ENCODE data around the gene ABR.

The ABR gene

DNA sequence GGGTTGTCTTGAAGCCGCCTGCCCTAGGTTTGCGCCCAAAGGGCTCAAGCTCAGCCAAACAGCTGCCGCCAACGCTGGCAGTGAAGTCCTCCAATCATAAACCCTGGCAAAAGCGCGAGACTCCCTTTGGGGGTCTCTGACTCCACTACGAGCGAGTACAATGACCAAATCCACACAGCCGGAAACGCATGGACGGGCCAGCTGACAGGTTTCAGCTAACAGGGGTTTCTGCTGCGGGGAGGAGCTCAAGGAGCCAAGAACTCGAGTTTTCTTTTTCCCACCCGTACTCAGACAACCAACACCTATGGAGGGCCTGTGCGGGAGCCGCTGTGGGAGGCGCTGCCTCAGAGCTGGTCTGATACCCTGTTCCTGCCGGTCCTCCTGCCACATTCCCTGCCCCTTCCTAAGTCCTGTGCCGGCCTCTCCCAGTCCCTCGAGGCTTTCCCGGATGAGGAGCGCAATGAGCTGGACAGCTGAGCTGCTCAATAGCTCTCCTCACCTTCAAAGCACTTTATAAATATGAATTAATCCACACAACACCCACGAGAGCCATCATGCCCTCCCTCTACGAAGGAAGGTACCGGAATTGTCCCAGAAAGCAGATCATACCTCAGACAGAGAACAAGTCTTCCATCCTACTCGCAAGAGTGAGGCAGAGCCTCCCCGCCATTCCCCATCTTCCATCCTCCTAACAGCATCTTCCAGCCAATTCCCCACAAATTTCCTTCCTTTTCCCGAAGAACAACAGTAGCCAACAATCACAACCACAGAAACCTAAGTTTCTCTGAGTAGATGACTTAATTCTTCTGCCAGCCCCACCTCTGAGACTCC is 6.1 kb downstream of the ABR start:
- H3K27me3 ChIP-seq (ENCODE audit: low read depth), result no peaks in the 10 kb centered on the region
- H3K9me3 ChIP-seq, result no peaks in the 10 kb centered on the region
- H3K4me3 ChIP-seq, result no peak overlapping the region
- H3K36me3 ChIP-seq (replicated peaks), result no peaks in the 10 kb centered on the region
- in situ Hi-C loops (cut with MboI; ENCODE audit: low sequenced_read_pairs), result no loop called here
- no peak for DNase-seq (ENCODE audit: low spot score in 2 of 2)
- H3K4me1 ChIP-seq, result peaks cover 7% of the 10 kb centered on the region; the same call in 1 of the 2 replicates

DNA sequence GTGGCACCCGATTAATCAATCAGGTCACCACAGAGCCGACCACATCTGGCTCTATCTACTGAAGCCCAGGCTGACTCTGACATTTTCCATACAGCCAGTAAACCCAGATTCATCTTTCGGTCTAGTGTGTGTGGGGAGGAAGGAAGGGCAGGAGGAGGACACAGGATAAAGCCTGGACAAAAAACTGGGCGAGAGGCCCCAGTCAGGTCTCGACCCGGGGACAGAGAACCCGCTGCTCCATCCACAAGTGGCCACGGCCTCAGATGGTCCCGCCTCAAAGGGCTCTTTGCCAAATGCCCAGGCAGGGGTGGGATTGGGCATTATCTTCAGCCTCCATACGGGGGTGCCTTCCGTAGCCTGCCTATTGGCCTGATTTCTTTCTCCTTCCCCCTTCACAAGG is 7.8 kb downstream of the ABR start:
- H3K27me3 ChIP-seq (ENCODE audit: low read depth), result no peaks in the 10 kb centered on the region
- in situ Hi-C loops (cut with MboI; ENCODE audit: low sequenced_read_pairs), result no loop called here

DNA sequence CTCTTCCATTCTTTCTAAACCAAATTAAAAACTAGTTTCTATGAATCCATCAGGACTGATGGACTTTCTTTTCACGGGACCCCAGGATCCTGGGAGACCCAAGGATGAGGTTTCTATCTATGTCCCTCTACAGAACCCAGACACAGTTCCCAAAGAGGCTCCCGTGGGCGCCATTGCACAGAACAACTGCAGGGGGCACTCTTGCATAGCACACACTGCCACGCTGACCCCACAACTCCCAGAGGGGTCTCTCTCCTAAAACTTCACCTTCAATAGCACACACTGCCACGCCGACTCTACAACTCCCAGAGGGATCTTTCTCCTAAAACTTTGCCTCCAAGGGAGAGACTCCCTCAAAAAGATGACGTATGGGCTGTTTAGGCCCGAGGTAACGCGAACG is 9.0 kb downstream of the ABR start:
- in situ Hi-C loops (cut with MboI; ENCODE audit: low sequenced_read_pairs), result no loop called here
- no peaks in the 10 kb centered on the region for H3K27me3 ChIP-seq (ENCODE audit: low read depth)
- H3K36me3 ChIP-seq (replicated peaks), result no peaks in the 10 kb centered on the region

More for the DNA sequence above, 7.8 kb downstream of the ABR start:
- no peak for DNase-seq (ENCODE audit: low spot score in 2 of 2)
- H3K9me3 ChIP-seq, result no peaks in the 10 kb centered on the region
- H3K4me1 ChIP-seq, result no peaks in the 10 kb centered on the region
- H3K4me3 ChIP-seq, result no peak overlapping the region
- no peaks in the 10 kb centered on the region for H3K36me3 ChIP-seq (replicated peaks)

DNA sequence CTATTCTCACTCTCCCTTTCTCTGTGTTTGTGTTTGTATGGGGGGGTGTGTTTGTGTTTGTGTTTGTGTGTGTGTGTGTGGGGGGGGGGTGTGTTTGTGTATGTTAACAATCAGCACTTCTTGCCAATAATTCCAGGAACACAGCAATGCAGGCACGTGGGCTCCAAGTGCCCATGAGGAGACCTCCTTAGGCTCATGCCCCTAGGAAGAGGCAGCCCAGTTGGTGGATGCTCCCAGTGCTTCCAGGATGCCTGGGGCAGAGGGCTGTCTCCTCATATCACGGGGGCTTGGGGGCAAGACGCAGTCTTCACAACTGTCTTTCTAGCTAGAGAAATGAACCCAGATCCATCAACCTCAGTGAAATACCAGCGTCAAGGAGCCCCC is 9.9 kb downstream of the ABR start:
- H3K9me3 ChIP-seq, result no peaks in the 10 kb centered on the region
- H3K4me1 ChIP-seq, result no peaks in the 10 kb centered on the region
- no peaks in the 10 kb centered on the region for H3K36me3 ChIP-seq (replicated peaks)
- no peak for DNase-seq (ENCODE audit: low spot score in 2 of 2)
- no peak overlapping the region for H3K4me3 ChIP-seq
- in situ Hi-C loops (cut with MboI; ENCODE audit: low sequenced_read_pairs), result no loop called here
- no peaks in the 10 kb centered on the region for H3K27me3 ChIP-seq (ENCODE audit: low read depth)

More for the DNA sequence above, 9.0 kb downstream of the ABR start:
- Histone ChIP-seq H3K4me3 (no peak overlapping the region), H3K4me1 (no peaks in the 10 kb centered on the region), H3K9me3 (no peaks in the 10 kb centered on the region)
- no peak for DNase-seq (ENCODE audit: low spot score in 2 of 2)

DNA sequence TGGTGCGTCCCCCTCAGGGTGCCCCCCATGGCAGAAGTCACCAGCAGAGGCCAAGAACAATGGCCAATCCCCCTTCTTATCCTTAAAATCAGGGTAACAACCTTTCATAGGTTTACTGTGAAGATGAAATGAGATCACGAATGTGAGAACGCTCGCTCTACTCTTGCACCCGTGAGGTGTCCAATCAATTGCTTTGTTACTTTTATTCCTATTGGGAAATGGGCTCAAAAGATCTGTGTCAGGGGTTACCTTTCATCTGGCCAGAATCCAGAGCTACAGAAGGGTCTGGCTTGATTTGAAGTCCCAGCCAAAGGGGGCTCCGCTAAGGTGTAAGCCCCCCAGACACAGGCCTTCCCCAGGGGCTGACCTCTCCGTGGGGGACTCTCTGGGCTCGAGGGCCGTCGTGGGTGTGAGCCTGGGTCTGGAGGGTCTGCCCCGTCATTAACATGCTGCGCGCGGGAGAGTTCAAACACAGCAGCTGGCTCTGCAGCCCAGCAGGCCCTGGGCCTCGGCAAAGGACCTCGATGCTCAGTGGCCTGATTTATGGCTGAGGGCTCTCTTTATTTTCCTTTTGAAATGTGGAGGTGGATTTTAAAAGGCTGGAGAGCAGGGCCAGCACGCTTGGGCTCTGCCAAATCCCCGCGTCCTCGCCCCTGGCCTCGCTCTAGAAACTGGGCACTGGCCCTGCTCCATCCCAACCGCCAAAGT is 10.4 kb downstream of the ABR start:
- no peaks in the 10 kb centered on the region for H3K4me1 ChIP-seq
- no peak overlapping the region for H3K4me3 ChIP-seq
- no peaks in the 10 kb centered on the region for H3K27me3 ChIP-seq (ENCODE audit: low read depth)
- no peaks in the 10 kb centered on the region for H3K36me3 ChIP-seq (replicated peaks)
- DNase-seq (ENCODE audit: low spot score in 2 of 2), result no peak
- no peaks in the 10 kb centered on the region for H3K9me3 ChIP-seq
- in situ Hi-C loops (cut with MboI; ENCODE audit: low sequenced_read_pairs), result no loop called here

DNA sequence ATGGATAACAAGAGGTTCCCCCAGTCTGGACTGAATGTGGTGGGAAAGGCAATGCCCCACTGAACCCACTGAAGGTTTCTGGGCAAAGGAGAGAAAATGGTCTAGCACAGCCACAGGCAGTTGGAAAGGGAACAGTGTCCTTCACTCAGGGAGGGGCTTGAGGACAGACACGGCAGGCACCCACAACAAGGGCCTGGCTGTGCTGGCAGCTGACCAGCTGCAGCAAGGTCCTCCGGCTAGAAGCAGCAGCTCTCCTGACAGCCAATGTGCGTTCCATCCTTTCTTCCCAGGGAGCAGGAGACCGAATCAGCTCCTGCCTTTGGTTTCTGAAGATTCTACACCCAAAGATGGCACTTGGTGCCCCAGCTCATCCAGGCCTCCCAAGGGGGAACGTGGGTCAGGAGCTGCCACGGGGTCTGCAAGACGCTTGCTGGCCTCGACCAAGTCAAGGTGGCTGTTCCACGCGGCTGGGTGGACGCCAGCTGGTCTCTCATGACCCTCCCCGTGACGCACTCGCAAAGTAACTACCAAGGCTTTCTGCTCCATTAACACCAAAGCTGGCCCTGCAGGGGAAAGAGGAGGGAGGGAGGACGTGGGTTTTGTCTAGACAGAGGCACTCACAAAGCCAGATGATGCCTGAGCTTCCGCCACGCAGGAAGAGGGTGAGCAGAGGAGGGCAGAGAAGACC is 11.1 kb downstream of the ABR start:
- Histone ChIP-seq H3K27me3 (ENCODE audit: low read depth) (no peaks in the 10 kb centered on the region), H3K36me3 (replicated peaks) (no peaks in the 10 kb centered on the region), H3K9me3 (no peaks in the 10 kb centered on the region), H3K4me1 (no peaks in the 10 kb centered on the region), H3K4me3 (no peak overlapping the region)
- no peak for DNase-seq (ENCODE audit: low spot score in 2 of 2)
- in situ Hi-C loops (cut with MboI; ENCODE audit: low sequenced_read_pairs), result no loop called here

DNA sequence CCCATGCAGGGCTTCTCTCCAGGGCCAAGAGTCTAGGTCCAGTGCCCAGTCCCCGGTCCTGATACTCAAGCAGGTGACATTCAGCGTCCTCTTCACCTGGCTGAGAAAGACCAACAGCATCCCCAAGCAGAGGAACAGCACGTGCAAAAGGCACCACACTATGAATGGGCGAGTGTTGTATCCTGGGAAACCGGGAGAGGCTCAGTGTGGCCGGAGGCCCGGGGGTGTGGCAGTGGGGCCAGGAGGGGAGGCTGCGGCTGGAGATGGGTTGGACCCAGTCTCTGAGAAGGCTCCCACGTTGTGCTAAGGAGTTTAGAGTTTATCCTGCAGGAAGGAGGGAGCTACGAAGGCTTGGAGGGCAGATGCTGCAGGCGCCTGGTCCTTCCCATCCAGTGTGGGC is 13.5 kb downstream of the ABR start:
- in situ Hi-C loops (cut with MboI; ENCODE audit: low sequenced_read_pairs), result no loop called here
- H3K4me3 ChIP-seq, result no peak overlapping the region
- H3K4me1 ChIP-seq, result no peaks in the 10 kb centered on the region
- no peaks in the 10 kb centered on the region for H3K9me3 ChIP-seq
- H3K36me3 ChIP-seq (replicated peaks), result no peaks in the 10 kb centered on the region
- H3K27me3 ChIP-seq (ENCODE audit: low read depth), result no peaks in the 10 kb centered on the region
- no peak for DNase-seq (ENCODE audit: low spot score in 2 of 2)

DNA sequence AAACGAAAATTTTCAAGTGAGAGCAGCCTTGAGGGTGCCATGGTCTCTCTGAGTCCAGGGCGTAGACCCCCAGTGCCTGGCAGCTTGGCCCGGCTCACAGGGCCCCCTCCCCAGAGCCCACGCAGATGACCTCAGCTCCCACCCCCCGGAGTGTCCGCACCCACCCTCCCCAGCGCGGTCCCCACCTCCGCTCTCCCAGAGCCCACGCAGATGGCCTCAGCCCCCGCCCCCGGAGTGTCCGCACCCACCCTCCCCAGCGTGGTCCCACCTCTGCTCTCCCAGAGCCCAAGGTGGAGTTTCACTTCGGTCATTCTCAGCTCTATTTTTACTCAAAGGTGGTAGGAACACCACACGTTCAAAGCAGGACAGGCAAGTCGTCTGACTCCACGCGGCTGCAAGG is 13.9 kb downstream of the ABR start:
- no peak overlapping the region for H3K4me3 ChIP-seq
- in situ Hi-C loops (cut with MboI; ENCODE audit: low sequenced_read_pairs), result no loop called here
- H3K4me1 ChIP-seq, result no peaks in the 10 kb centered on the region
- H3K27me3 ChIP-seq (ENCODE audit: low read depth), result no peaks in the 10 kb centered on the region
- no peaks in the 10 kb centered on the region for H3K36me3 ChIP-seq (replicated peaks)
- DNase-seq (ENCODE audit: low spot score in 2 of 2), result no peak
- H3K9me3 ChIP-seq, result no peaks in the 10 kb centered on the region

DNA sequence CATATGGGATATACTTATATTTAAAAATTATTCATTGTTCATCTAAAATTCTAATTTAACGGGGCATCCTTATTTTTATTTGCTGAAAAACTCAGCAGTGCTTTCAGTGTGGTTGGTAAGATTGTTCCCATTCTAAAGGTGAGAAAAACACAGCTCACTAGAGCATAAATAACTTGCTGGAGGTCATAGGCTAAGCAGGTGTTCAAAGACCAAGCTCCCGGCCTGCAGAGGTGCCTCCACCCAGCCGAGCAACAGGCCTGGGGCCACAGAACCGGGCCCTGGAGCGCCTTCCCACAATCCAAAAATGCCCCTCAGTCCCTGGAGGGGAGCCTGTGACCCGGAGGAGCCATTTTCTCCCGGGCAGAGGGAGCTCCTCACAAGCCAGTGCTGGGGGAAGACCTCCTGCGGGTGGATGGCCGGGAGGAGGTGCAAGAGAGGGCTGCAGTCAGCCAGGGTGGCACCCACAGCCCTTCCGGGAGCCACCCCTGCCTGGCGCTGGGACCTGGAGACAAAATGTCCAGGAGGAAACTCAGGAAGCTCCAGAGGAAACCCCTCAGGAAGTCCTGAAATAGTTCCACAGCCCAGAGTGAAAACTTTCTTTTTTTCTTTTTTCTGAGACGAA is 14.7 kb downstream of the ABR start:
- Histone ChIP-seq H3K4me1 (no peaks in the 10 kb centered on the region), H3K27me3 (ENCODE audit: low read depth) (no peaks in the 10 kb centered on the region)
- in situ Hi-C loops (cut with MboI; ENCODE audit: low sequenced_read_pairs), result no loop called here

DNA sequence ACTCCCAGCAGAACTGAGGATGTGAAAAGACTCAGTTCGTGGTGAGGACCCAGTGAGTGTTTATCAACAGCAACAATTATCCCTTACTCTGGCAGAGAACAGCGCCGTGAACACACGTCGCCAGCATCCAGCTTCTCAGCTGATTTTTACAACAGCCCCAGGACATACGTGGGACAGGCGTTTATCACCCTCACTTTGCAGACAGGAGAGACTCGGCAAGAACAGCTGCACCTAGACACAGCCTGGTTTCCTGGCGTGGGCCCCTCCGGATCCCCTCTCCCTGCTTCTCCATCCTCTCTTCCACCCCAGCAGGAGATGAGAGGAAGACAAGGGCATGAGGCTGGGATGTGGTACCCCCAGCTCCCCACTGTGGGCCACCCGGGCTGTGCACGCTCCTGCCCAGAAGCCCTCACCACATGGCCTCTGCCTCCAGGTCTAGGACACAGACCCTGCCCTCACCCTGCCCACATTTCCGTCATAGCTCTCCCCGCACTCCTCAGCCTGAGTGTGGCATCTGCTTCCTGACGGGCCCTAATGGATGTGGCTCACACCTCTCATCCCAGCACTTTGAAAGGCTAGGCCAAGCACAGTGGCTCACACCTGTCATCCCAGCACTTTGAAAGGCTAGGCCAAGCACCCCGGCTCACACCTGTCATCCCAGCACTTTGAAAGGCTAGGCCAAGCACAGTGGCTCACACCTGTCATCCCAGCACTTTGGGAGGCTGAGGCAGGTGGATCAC is 17.5 kb downstream of the ABR start:
- no peak overlapping the region for H3K4me3 ChIP-seq
- no peaks in the 10 kb centered on the region for H3K9me3 ChIP-seq
- in situ Hi-C loops (cut with MboI; ENCODE audit: low sequenced_read_pairs), result no loop called here
- 0 out of 2 replicates have a peak, but pooled peaks cover 3% of the 10 kb centered on the region for H3K4me1 ChIP-seq
- H3K27me3 ChIP-seq (ENCODE audit: low read depth), result no peaks in the 10 kb centered on the region
- DNase-seq (ENCODE audit: low spot score in 2 of 2), result no peak
- H3K36me3 ChIP-seq (replicated peaks), result no peaks in the 10 kb centered on the region

More for the DNA sequence above, 14.7 kb downstream of the ABR start:
- Histone ChIP-seq H3K4me3 (no peak overlapping the region), H3K9me3 (no peaks in the 10 kb centered on the region), H3K36me3 (replicated peaks) (no peaks in the 10 kb centered on the region)
- no peak for DNase-seq (ENCODE audit: low spot score in 2 of 2)

DNA sequence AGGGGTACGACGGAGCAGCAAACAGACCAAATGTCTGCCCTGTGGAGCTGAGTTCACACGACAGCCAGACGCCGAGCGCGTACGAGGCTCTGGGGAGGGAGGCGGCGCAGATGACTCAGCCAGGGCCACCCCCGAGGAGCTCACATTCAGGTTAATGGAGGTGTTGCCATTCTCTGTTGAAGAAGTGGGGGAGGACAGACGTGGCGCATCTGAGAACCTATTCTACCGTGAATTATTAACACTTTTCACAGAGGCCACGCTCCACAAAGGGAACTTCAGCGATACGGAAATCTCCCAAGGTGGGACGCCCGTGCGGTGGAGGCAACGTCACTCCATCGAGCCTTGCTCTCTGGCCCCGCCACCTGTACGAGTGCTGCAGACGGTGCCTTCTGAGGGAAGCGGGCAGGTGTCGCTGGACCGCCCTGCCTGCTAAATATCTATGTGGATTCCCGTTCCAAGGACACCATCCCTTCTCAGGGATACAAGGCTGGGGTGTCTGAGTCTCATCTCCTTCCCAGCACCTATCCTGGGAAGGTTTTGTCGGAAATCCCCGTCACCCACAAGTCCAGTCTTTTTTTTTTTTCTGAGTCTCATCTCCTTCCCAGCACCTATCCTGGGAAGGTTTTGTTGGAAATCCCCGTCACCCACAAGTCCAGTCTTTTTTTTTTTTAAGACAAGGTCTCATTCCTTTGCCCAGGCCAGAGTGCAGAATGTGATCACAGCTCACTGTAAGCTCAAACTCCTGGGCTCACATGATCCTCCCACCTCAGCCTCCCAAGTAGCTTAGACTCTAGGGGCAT is 19.0 kb downstream of the ABR start:
- DNase-seq (ENCODE audit: low spot score in 2 of 2), result no peak
- Histone ChIP-seq H3K4me1 (0 out of 2 replicates have a peak, but pooled peaks cover 3% of the 10 kb centered on the region), H3K27me3 (ENCODE audit: low read depth) (no peaks in the 10 kb centered on the region), H3K36me3 (replicated peaks) (no peaks in the 10 kb centered on the region), H3K4me3 (no peak overlapping the region), H3K9me3 (no peaks in the 10 kb centered on the region)
- in situ Hi-C loops (cut with MboI; ENCODE audit: low sequenced_read_pairs), result no loop called here

DNA sequence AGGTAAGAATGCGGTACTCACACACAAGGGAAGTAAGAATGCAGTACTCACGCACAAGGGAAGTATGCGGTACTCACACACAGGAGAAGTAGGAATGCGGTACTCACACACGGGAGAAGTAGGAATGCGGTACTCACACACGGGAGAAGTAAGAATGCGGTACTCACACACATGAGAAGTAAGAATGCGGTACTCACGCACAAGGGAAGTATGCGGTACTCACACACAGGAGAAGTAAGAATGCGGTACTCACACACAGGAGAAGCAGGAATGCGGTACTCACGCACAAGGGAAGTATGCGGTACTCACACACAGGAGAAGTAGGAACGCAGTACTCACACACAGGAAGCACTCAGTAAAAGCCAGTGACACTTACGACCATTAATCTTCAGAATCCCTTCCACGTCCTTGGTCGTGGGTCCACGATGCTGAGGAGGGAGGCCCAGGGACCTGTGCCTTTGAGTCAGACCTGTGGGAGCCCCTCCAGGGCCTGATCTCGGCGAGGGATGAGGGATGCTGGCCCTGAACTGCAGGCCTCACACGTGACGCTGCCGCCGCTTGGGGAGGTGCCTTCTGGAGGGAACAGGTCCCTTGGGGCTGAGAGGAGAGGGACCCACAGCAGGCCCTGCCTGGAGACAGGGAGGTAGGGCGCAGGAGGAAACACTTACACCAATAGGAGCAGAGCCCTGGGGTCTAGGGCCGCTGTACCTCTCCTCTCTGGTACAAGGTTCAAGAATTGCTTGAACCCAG is 20.2 kb downstream of the ABR start:
- H3K9me3 ChIP-seq, result no peaks in the 10 kb centered on the region
- H3K36me3 ChIP-seq (replicated peaks), result no peaks in the 10 kb centered on the region
- in situ Hi-C loops (cut with MboI; ENCODE audit: low sequenced_read_pairs), result no loop called here
- DNase-seq (ENCODE audit: low spot score in 2 of 2), result no peak
- H3K4me3 ChIP-seq, result no peak overlapping the region
- no peaks in the 10 kb centered on the region for H3K27me3 ChIP-seq (ENCODE audit: low read depth)
- H3K4me1 ChIP-seq, result 0 out of 2 replicates have a peak, but pooled peaks cover 3% of the 10 kb centered on the region

Data from HAP-1 (cell line).